Measurements from ENCODE around the gene ZNRF2. TPM values are rescaled to one million over a fixed set of nuclear protein-coding genes. Genes with fewer than 3 reads are reported as not detected.

ZNRF2 gene
- total RNA-seq, 4 donors from 2014 or later, result 44.2 to 57.4 (median 48.0) TPM

GRCh38 chr7:30268586-30268985 is 15.8 kb upstream of the ZNRF2 start:
- DNase-seq, result peak; percentile 46 to 56
- H3K27me3 ChIP-seq, result no peaks in the 10 kb centered on the region
- H3K4me1 ChIP-seq, result peaks cover 10 to 13% of the 10 kb centered on the region in 2 donors
- H3K4me3 ChIP-seq (replicated peaks in 1 of 3), result no peak overlapping the region
- H3K9me3 ChIP-seq, result no peaks in the 10 kb centered on the region
- 27 to 33% methylated on average over 6 of the region's 6 CpGs for WGBS, 2 donors
- H3K36me3 ChIP-seq, result no peaks in the 10 kb centered on the region
- TF ChIP-seq POLR2A (IDR thresholded peaks at IDR 0.05), result no peak
- H3K27ac ChIP-seq, result no peak overlapping the region
- intact Hi-C loops (cut with DNase I), result no loop called here

- intact Hi-C loops (cut with DNase I), result no loop called here
- Histone ChIP-seq H3K27ac (no peak overlapping the region), H3K27me3 (no peaks in the 10 kb centered on the region), H3K36me3 (no peaks in the 10 kb centered on the region), H3K9me3 (no peaks in the 10 kb centered on the region), H3K4me1 (peaks cover 10 to 13% of the 10 kb centered on the region in 2 donors), H3K4me3 (replicated peaks in 1 of 3) (no peak overlapping the region)
- TF ChIP-seq CTCF (IDR thresholded peaks at IDR 0.05), result no peak
- no peak for TF ChIP-seq POLR2A (IDR thresholded peaks at IDR 0.05)
- WGBS, 2 donors, result 40 to 47% methylated on average over 2 of the region's 2 CpGs
- peak in 1 of 2 donors; percentile 28 for DNase-seq
These were observed 14.9 kb upstream of the ZNRF2 start for GRCh38 chr7:30269490-30269889.

- Histone ChIP-seq H3K36me3 (no peaks in the 10 kb centered on the region), H3K27ac (no peak overlapping the region), H3K27me3 (no peaks in the 10 kb centered on the region), H3K9me3 (no peaks in the 10 kb centered on the region), H3K4me1 (peaks cover 10 to 13% of the 10 kb centered on the region in 2 donors), H3K4me3 (replicated peaks in 1 of 3) (no peak overlapping the region)
- TF ChIP-seq CTCF (IDR thresholded peaks at IDR 0.05), result no peak
- TF ChIP-seq POLR2A (IDR thresholded peaks at IDR 0.05), result no peak
- WGBS, 2 donors, result 86 to 94% methylated on average over 4 of the region's 4 CpGs
- no peak for DNase-seq
- intact Hi-C loops (cut with DNase I), result loop anchor here (5.0 to 10.0 kb wide), 3 partner anchors 96 to 296 kb away; no protein-coding TSS in a partner anchor
These were observed 13.5 kb upstream of the ZNRF2 start for GRCh38 chr7:30270921-30271320.

- Histone ChIP-seq H3K27me3 (no peaks in the 10 kb centered on the region), H3K27ac (no peak overlapping the region), H3K9me3 (no peaks in the 10 kb centered on the region), H3K36me3 (no peaks in the 10 kb centered on the region), H3K4me3 (replicated peaks in 1 of 3) (no peak overlapping the region), H3K4me1 (peaks cover 10 to 13% of the 10 kb centered on the region in 2 donors)
- no peak for TF ChIP-seq CTCF (IDR thresholded peaks at IDR 0.05)
- TF ChIP-seq POLR2A (IDR thresholded peaks at IDR 0.05), result no peak
- 75 to 78% methylated on average over 2 of the region's 2 CpGs for WGBS, 2 donors
- DNase-seq, result no peak
- intact Hi-C loops (cut with DNase I), result loop anchor here (5.0 to 10.0 kb wide), 3 partner anchors 97 to 295 kb away; no protein-coding TSS in a partner anchor
These were observed 12.3 kb upstream of the ZNRF2 start for GRCh38 chr7:30272126-30272525.

GRCh38 chr7:30273552-30273951 is 10.8 kb upstream of the ZNRF2 start:
- no peak for DNase-seq
- Histone ChIP-seq H3K36me3 (no peaks in the 10 kb centered on the region), H3K4me3 (replicated peaks in 1 of 3) (no peak overlapping the region), H3K27me3 (no peaks in the 10 kb centered on the region), H3K9me3 (no peaks in the 10 kb centered on the region), H3K27ac (no peak overlapping the region), H3K4me1 (peaks cover 10 to 15% of the 10 kb centered on the region in 2 donors)
- intact Hi-C loops (cut with DNase I), result loop anchor here (5.0 to 10.0 kb wide), 3 partner anchors 99 to 294 kb away; no protein-coding TSS in a partner anchor
- TF ChIP-seq POLR2A (IDR thresholded peaks at IDR 0.05) (no peak), CTCF (IDR thresholded peaks at IDR 0.05) (no peak)
- WGBS, 2 donors, result 80 to 81% methylated on average over 2 of the region's 2 CpGs

All from thyroid gland (tissue), 4 donors.